Osteocyte (in vitro differentiated cells): Measurements from ENCODE around the gene PCNT. TPM values are rescaled to one million over a fixed set of nuclear protein-coding genes. Genes with fewer than 3 reads are reported as not detected.
"Not testable (repeated sequence)": the region's sequence is repeated elsewhere in the genome, so short reads cannot be mapped to it uniquely, and the experiment has no call there.

Experiments used
- DNase-seq: peaks from one replicate; pipeline ENCODE4 v3.0.0; 2021; ENCODE audit warnings: mixed read lengths; ENCODE audit not compliant: unreplicated experiment; ENCODE audit errors: extremely low spot score
- H3K27ac Mint-ChIP-seq: one replicate; pipeline ENCODE4 v1.8.0; 2021; ENCODE audit warnings: mild to moderate bottlenecking, mixed read lengths; ENCODE audit not compliant: unreplicated experiment
- H3K27me3 Mint-ChIP-seq: one replicate; pipeline ENCODE4 v1.8.0; 2021; ENCODE audit warnings: mixed read lengths; ENCODE audit not compliant: unreplicated experiment
- H3K36me3 Mint-ChIP-seq: one replicate; pipeline ENCODE4 v1.8.0; 2021; ENCODE audit warnings: mixed read lengths; ENCODE audit not compliant: unreplicated experiment
- H3K4me1 Mint-ChIP-seq: one replicate; pipeline ENCODE4 v1.8.0; 2021; ENCODE audit warnings: mixed read lengths; ENCODE audit not compliant: unreplicated experiment
- H3K4me3 Mint-ChIP-seq: one replicate; pipeline ENCODE4 v1.8.0; 2021; ENCODE audit warnings: mild to moderate bottlenecking, moderate library complexity, mixed read lengths; ENCODE audit not compliant: unreplicated experiment
- H3K9me3 Mint-ChIP-seq: one replicate; pipeline ENCODE4 v1.8.0; 2021; ENCODE audit warnings: mixed read lengths; ENCODE audit not compliant: unreplicated experiment
- total RNA-seq: library from RNA; stranded (reverse); gene quantifications from 2 replicates; pipeline ENCODE4 v1.2.1, GENCODE V29; 2021
- TF ChIP-seq, protein P1 (sequence below): fragments of 200-600 bp; sonication (generic); IDR thresholded peaks from 2 replicates; pipeline ENCODE4 v1.5.0; 2021; ENCODE audit warnings: antibody characterized with exemption, mild to moderate bottlenecking, moderate library complexity

Gene PCNT
- total RNA-seq, 1 donor from 2014 or later = 38.9 TPM

- H3K27ac Mint-ChIP-seq = no peak overlapping the region
- H3K36me3 Mint-ChIP-seq = peaks cover 14% of the 10 kb centered on the region
- TF ChIP-seq, protein P1, sequence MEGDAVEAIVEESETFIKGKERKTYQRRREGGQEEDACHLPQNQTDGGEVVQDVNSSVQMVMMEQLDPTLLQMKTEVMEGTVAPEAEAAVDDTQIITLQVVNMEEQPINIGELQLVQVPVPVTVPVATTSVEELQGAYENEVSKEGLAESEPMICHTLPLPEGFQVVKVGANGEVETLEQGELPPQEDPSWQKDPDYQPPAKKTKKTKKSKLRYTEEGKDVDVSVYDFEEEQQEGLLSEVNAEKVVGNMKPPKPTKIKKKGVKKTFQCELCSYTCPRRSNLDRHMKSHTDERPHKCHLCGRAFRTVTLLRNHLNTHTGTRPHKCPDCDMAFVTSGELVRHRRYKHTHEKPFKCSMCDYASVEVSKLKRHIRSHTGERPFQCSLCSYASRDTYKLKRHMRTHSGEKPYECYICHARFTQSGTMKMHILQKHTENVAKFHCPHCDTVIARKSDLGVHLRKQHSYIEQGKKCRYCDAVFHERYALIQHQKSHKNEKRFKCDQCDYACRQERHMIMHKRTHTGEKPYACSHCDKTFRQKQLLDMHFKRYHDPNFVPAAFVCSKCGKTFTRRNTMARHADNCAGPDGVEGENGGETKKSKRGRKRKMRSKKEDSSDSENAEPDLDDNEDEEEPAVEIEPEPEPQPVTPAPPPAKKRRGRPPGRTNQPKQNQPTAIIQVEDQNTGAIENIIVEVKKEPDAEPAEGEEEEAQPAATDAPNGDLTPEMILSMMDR = no peak
- no peak for DNase-seq
- H3K9me3 Mint-ChIP-seq = no peaks in the 10 kb centered on the region
- H3K4me1 Mint-ChIP-seq = no peaks in the 10 kb centered on the region
- H3K4me3 Mint-ChIP-seq = no peak overlapping the region
- H3K27me3 Mint-ChIP-seq = no peaks in the 10 kb centered on the region
Observed at GRCh38 chr21:46308431-46308830, 15.5 kb upstream of the PCNT start.

DNA sequence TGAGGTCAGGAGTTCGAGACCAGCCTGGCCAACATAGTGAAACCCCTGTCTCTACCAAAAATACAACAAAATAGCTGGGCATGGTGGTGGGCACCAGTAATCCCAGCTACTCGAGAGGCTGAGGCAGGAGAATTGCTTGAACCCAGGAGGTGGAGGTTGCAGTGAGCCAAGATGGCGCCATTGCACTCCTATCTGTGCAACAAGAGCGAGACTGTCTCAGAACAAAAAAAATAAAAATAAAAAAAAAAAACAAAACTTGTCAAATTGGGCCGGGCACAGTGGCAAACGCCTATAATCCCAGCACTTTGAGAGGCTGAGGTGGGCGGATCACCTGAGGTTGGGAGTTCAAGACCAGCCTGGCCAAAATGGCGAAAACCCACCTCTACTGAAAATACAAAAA lies 13.7 kb upstream of the PCNT start:
- H3K4me3 Mint-ChIP-seq, H3K9me3 Mint-ChIP-seq, H3K4me1 Mint-ChIP-seq, H3K27me3 Mint-ChIP-seq, H3K36me3 Mint-ChIP-seq, DNase-seq, H3K27ac Mint-ChIP-seq: not testable (repeated sequence)

- TF ChIP-seq, protein P1 = no peak
- H3K27ac Mint-ChIP-seq = no peak overlapping the region
- H3K9me3 Mint-ChIP-seq = no peaks in the 10 kb centered on the region
- DNase-seq = no peak
- H3K27me3 Mint-ChIP-seq = no peaks in the 10 kb centered on the region
- peaks cover 6% of the 10 kb centered on the region for H3K36me3 Mint-ChIP-seq
- H3K4me1 Mint-ChIP-seq = no peaks in the 10 kb centered on the region
- no peak overlapping the region for H3K4me3 Mint-ChIP-seq
Observed at GRCh38 chr21:46311568-46311967, 12.4 kb upstream of the PCNT start.

DNA sequence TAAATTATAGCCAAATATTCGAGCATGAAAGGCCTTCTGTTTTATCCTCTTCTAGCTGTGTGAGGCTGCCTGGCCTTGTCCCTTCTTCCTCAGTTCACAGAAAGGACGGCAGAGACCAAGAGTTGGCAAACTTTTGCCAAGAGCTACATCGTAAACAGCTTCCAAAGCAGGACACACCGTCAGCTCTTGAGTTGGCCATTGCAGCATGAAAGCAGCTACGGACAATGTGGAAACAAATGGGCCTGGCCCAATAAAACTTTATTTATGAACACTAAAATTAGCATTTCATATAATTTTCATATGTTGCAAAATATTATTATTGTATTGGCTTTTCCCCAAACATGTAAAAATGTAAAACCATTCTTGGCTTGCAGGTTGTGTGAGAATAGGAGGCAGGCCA lies 11.0 kb upstream of the PCNT start:
- Mint-ChIP-seq H3K27me3 (no peaks in the 10 kb centered on the region), H3K4me1 (no peaks in the 10 kb centered on the region), H3K27ac (no peak overlapping the region), H3K9me3 (no peaks in the 10 kb centered on the region), H3K36me3 (peaks cover 6% of the 10 kb centered on the region), H3K4me3 (no peak overlapping the region)
- no peak for DNase-seq
- TF ChIP-seq, protein P1 = no peak

DNA sequence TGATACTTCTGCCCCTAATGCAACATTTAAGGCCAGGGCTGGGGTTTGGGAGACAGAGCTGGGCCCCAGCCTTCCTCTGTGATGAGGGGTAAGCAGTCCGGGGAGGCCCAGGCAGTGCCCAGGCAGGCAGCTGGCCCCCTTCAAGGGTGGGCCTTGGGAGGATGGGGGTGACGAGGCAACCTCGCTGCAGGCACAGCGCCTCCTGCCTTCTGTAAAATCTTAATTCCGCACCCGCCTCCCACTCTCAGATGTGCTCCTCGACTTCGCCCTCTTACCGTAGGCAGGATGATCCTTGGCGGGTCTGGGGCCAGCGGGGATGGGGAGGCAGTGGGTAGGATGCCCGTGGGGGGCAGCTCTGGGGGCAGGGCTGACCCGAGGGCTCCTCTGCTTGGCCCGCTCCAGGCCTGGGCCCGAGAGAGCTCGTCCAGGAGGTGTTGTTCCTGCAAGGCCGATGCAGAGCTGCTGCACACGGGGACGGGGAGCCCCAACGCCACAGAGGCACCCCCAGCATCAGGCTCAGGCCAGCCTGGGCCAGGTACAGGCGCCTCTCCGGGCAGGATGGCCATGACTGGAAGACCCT lies 9.4 kb upstream of the PCNT start:
- H3K27me3 Mint-ChIP-seq = no peaks in the 10 kb centered on the region
- TF ChIP-seq, protein P1 = no peak
- no peak overlapping the region for H3K27ac Mint-ChIP-seq
- peaks cover 6% of the 10 kb centered on the region for H3K36me3 Mint-ChIP-seq
- H3K4me3 Mint-ChIP-seq = no peak overlapping the region
- DNase-seq = no peak
- H3K9me3 Mint-ChIP-seq = no peaks in the 10 kb centered on the region
- H3K4me1 Mint-ChIP-seq = no peaks in the 10 kb centered on the region
